Astrocyte (in vitro differentiated cells and primary cell): ENCODE data around the gene PADI6. TPM values are rescaled to one million over a fixed set of nuclear protein-coding genes. Genes with fewer than 3 reads are reported as not detected.

ENCODE experiments used
- DNase-seq: peaks from one replicate; pipeline ENCODE4 v3.0.0-alpha.2; 2010; ENCODE audit warnings: low read depth
- FAIRE-seq: peaks from 2 replicates; lab custom pipeline; 2011; peaks lifted over from hg19 to GRCh38; lab: Jason Lieb, UNC
- H2AFZ ChIP-seq: 2 replicates; pipeline ENCODE4 v1.6.0; 2012; ENCODE audit warnings: low read depth, low read length, inconsistent platforms
- H3K27ac ChIP-seq: 2 replicates; pipeline ENCODE4 v1.5.1; 2011; ENCODE audit warnings: low read depth, low read length, inconsistent platforms
- H3K27me3 ChIP-seq: 2 replicates; pipeline ENCODE4 v1.6.0; 2011; ENCODE audit warnings: low read length, inconsistent platforms; ENCODE audit not compliant: insufficient read depth
- H3K36me3 ChIP-seq: 2 replicates; pipeline ENCODE4 v1.5.1; 2011; ENCODE audit warnings: low read length, inconsistent platforms; ENCODE audit not compliant: insufficient read depth
- H3K4me1 ChIP-seq: 2 replicates; pipeline ENCODE4 v1.5.1; 2011; ENCODE audit warnings: low read length, inconsistent platforms; ENCODE audit not compliant: insufficient read depth
- H3K4me2 ChIP-seq: 2 replicates; pipeline ENCODE4 v1.6.0; 2012; ENCODE audit warnings: low read length, inconsistent platforms
- H3K4me3 ChIP-seq: 2 replicates; pipeline ENCODE4 v1.5.1; 2011; ENCODE audit warnings: low read depth, mild to moderate bottlenecking, low read length, inconsistent platforms; ENCODE audit not compliant: insufficient read depth
- H3K79me2 ChIP-seq: 2 replicates; pipeline ENCODE4 v1.6.0; 2012; ENCODE audit warnings: mild to moderate bottlenecking, low read length, inconsistent platforms; ENCODE audit not compliant: insufficient read depth
- H3K9ac ChIP-seq: 2 replicates; pipeline ENCODE4 v1.6.0; 2012; ENCODE audit warnings: mild to moderate bottlenecking, low read length, inconsistent platforms
- H3K9me3 ChIP-seq: 2 replicates; pipeline ENCODE4 v1.5.1; 2012; ENCODE audit warnings: low read depth, mild to moderate bottlenecking, low read length, inconsistent platforms; ENCODE audit not compliant: insufficient read depth
- H4K20me1 ChIP-seq: 2 replicates; pipeline ENCODE4 v1.6.0; 2012; ENCODE audit warnings: low read length, inconsistent platforms; ENCODE audit not compliant: insufficient read depth
- H3K27ac Mint-ChIP-seq: one replicate; pipeline ENCODE4 v1.8.0; 2021; ENCODE audit warnings: mild to moderate bottlenecking, mixed read lengths; ENCODE audit not compliant: unreplicated experiment
- H3K27me3 Mint-ChIP-seq: one replicate; pipeline ENCODE4 v1.8.0; 2021; ENCODE audit warnings: low read depth, mixed read lengths; ENCODE audit not compliant: unreplicated experiment
- H3K36me3 Mint-ChIP-seq: one replicate; pipeline ENCODE4 v1.8.0; 2021; ENCODE audit warnings: low read depth, mixed read lengths; ENCODE audit not compliant: unreplicated experiment
- H3K4me1 Mint-ChIP-seq: one replicate; pipeline ENCODE4 v1.8.0; 2021; ENCODE audit warnings: low read depth, mixed read lengths; ENCODE audit not compliant: unreplicated experiment
- H3K4me3 Mint-ChIP-seq: one replicate; pipeline ENCODE4 v1.8.0; 2021; ENCODE audit warnings: mild to moderate bottlenecking, moderate library complexity, mixed read lengths; ENCODE audit not compliant: unreplicated experiment
- H3K9me3 Mint-ChIP-seq: one replicate; pipeline ENCODE4 v1.8.0; 2021; ENCODE audit warnings: mild to moderate bottlenecking, mixed read lengths; ENCODE audit not compliant: unreplicated experiment
- EZH2 ChIP-seq: IDR thresholded peaks from 2 replicates; pipeline ENCODE4 v1.6.1; 2012; ENCODE audit warnings: mild to moderate bottlenecking, low read length, inconsistent platforms; ENCODE audit not compliant: insufficient read depth
- total RNA-seq: library from RNA; stranded (reverse); gene quantifications from 2 replicates; pipeline ENCODE4 v1.2.1, GENCODE V29; 2021
- TF ChIP-seq, protein P1 (sequence below): IDR thresholded peaks from 2 replicates; pipeline ENCODE4 v1.5.1; 2011; ENCODE audit warnings: low read depth, mild to moderate bottlenecking, inconsistent platforms, low read length, moderate library complexity; ENCODE audit not compliant: insufficient read depth

Gene PADI6
- total RNA-seq, 1 donor from 2014 or later, result not detected

GRCh38 chr1:17338706-17339493, 33.1 kb upstream of the PADI6 start:
- no peak overlapping the region for H2AFZ ChIP-seq
- no peaks in the 10 kb centered on the region for H3K9me3 ChIP-seq
- H3K9ac ChIP-seq, result no peak overlapping the region
- no peak overlapping the region for H3K4me3 ChIP-seq
- Mint-ChIP-seq H3K36me3 (no peaks in the 10 kb centered on the region), H3K9me3 (peaks cover 3% of the 10 kb centered on the region), H3K4me1 (peaks cover 7% of the 10 kb centered on the region), H3K27ac (no peak overlapping the region), H3K27me3 (peaks cover 31% of the 10 kb centered on the region), H3K4me3 (no peak overlapping the region)
- no peak for FAIRE-seq
- no peaks in the 10 kb centered on the region for H3K4me1 ChIP-seq
- H3K36me3 ChIP-seq, result no peaks in the 10 kb centered on the region
- no peaks in the 10 kb centered on the region for H4K20me1 ChIP-seq
- H3K4me2 ChIP-seq, result no peak overlapping the region
- H3K27ac ChIP-seq, result no peak overlapping the region
- no peak for TF ChIP-seq EZH2
- TF ChIP-seq, protein P1, sequence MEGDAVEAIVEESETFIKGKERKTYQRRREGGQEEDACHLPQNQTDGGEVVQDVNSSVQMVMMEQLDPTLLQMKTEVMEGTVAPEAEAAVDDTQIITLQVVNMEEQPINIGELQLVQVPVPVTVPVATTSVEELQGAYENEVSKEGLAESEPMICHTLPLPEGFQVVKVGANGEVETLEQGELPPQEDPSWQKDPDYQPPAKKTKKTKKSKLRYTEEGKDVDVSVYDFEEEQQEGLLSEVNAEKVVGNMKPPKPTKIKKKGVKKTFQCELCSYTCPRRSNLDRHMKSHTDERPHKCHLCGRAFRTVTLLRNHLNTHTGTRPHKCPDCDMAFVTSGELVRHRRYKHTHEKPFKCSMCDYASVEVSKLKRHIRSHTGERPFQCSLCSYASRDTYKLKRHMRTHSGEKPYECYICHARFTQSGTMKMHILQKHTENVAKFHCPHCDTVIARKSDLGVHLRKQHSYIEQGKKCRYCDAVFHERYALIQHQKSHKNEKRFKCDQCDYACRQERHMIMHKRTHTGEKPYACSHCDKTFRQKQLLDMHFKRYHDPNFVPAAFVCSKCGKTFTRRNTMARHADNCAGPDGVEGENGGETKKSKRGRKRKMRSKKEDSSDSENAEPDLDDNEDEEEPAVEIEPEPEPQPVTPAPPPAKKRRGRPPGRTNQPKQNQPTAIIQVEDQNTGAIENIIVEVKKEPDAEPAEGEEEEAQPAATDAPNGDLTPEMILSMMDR, result no peak
- DNase-seq, result no peak
- no peaks in the 10 kb centered on the region for H3K27me3 ChIP-seq
- H3K79me2 ChIP-seq, result no peaks in the 10 kb centered on the region

DNA sequence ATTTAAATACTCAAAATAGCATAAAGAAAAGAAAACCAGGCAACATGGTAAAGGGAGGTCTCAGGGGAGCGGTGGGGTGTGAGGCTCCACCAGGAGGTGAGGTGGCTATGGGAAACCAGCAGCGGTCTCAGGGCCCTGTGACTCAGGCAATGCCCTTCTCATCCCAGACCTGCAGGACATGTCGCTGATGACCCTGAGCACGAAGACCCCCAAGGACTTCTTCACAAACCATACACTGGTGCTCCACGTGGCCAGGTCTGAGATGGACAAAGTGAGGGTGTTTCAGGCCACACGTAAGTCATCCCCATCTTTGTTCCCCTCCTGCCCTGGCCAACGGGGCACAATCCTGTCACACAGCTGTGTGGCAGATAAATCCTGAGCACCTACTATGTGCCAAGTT, 32.5 kb upstream of the PADI6 start:
- Histone ChIP-seq H3K27me3 (no peaks in the 10 kb centered on the region), H3K4me2 (no peak overlapping the region), H3K27ac (no peak overlapping the region), H3K9ac (no peak overlapping the region), H3K36me3 (no peaks in the 10 kb centered on the region), H3K79me2 (no peaks in the 10 kb centered on the region), H2AFZ (no peak overlapping the region), H3K4me1 (no peaks in the 10 kb centered on the region), H4K20me1 (no peaks in the 10 kb centered on the region), H3K9me3 (no peaks in the 10 kb centered on the region), H3K4me3 (no peak overlapping the region)
- peaks cover 34% of the 10 kb centered on the region for H3K27me3 Mint-ChIP-seq
- no peak for FAIRE-seq
- H3K36me3 Mint-ChIP-seq, result no peaks in the 10 kb centered on the region
- DNase-seq, result no peak
- H3K9me3 Mint-ChIP-seq, result peaks cover 9% of the 10 kb centered on the region
- peaks cover 7% of the 10 kb centered on the region for H3K4me1 Mint-ChIP-seq
- H3K4me3 Mint-ChIP-seq, result no peak overlapping the region
- TF ChIP-seq EZH2, result no peak
- TF ChIP-seq, protein P1, result no peak
- H3K27ac Mint-ChIP-seq, result no peak overlapping the region

DNA sequence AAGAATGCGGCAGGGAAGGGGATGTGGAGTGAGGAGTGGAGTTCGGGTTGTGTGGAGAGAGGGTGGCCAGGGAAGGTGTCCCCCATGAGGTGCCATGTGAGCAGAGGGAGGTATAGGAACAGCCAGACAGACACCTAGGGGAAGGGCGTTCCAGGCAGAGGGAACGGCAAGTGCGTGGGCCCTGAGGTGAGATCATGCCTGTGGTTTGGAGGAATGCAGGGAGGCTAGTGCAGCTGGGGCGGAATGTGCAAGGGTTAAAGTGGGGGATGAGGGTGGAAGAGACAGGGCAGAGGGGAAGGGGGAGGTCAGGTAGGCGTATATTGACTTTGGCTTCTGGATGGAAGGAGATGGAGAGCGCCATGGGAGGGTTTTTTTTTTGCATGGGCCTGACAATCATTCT, 31.6 kb upstream of the PADI6 start:
- FAIRE-seq, result no peak
- H3K4me2 ChIP-seq, result no peak overlapping the region
- no peak overlapping the region for H3K4me3 ChIP-seq
- H3K9me3 ChIP-seq, result no peaks in the 10 kb centered on the region
- H3K27ac ChIP-seq, result no peak overlapping the region
- H3K36me3 ChIP-seq, result no peaks in the 10 kb centered on the region
- H2AFZ ChIP-seq, result no peak overlapping the region
- Mint-ChIP-seq H3K27me3 (peaks cover 34% of the 10 kb centered on the region), H3K9me3 (peaks cover 11% of the 10 kb centered on the region), H3K27ac (no peak overlapping the region), H3K36me3 (peaks cover 3% of the 10 kb centered on the region), H3K4me1 (peaks cover 7% of the 10 kb centered on the region), H3K4me3 (no peak overlapping the region)
- DNase-seq, result peak; percentile 21
- no peaks in the 10 kb centered on the region for H3K27me3 ChIP-seq
- H3K4me1 ChIP-seq, result no peaks in the 10 kb centered on the region
- TF ChIP-seq, protein P1, result no peak
- TF ChIP-seq EZH2, result no peak
- no peaks in the 10 kb centered on the region for H4K20me1 ChIP-seq
- no peak overlapping the region for H3K9ac ChIP-seq
- H3K79me2 ChIP-seq, result no peaks in the 10 kb centered on the region
